Measurements from ENCODE around the gene WIPF1. TPM values are rescaled to one million over a fixed set of nuclear protein-coding genes. Genes with fewer than 3 reads are reported as not detected.

The WIPF1 gene
- total RNA-seq, 1 donor from 2014 or later: 20.6 TPM

DNA sequence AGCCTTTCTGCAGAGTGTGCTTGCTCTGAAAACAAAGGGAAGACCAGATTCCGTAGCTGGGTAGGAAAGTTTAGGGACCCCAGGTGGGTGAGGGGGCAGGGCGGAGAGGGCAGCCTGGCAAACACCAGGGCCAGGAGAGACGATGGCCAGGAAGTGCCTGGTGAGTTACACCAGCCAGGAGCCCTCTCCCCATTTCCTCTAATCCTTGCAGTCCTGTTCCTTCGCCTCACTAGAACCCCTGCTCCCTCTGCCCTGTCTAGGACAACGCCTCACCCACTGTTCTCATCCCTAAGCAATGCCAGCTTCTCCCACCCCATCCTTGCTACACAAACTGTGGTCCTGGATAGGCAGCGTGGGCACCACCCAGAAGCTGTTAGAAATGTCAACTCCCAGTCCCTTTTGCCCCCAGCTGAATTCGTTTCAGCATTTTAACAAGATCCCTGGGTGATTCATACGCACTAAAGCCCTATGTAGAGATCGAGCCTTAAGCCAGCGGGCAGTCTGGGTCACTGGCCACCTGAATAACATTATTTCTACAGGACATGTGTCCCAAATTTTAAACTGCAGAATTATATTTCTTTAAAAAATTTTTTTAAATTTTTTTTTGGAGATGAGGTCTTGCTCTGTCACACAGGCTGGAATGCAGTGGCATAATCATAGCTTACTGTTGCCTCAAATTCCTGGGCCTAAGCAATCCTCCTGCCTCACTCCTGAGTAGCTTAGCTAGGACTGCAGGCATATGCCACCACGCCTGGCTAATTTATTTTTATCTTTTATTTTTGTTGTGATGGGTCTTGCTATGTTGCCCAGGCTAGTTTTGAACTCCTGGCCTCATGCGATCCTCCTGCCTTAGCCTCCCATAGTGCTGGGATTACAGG lies 10.9 kb downstream of the WIPF1 start:
- Mint-ChIP-seq H3K9me3 (no peaks in the 10 kb centered on the region), H3K27ac (no peak overlapping the region), H3K36me3 (peaks cover 4% of the 10 kb centered on the region), H3K27me3 (ENCODE audit: low read depth) (peaks cover 2% of the 10 kb centered on the region), H3K4me3 (no peak overlapping the region), H3K4me1 (peaks cover 20% of the 10 kb centered on the region)
- DNase-seq (ENCODE audit: low spot score in 2 of 2, unreplicated experiment in 2 of 2): no peak
- TF ChIP-seq, protein P1, sequence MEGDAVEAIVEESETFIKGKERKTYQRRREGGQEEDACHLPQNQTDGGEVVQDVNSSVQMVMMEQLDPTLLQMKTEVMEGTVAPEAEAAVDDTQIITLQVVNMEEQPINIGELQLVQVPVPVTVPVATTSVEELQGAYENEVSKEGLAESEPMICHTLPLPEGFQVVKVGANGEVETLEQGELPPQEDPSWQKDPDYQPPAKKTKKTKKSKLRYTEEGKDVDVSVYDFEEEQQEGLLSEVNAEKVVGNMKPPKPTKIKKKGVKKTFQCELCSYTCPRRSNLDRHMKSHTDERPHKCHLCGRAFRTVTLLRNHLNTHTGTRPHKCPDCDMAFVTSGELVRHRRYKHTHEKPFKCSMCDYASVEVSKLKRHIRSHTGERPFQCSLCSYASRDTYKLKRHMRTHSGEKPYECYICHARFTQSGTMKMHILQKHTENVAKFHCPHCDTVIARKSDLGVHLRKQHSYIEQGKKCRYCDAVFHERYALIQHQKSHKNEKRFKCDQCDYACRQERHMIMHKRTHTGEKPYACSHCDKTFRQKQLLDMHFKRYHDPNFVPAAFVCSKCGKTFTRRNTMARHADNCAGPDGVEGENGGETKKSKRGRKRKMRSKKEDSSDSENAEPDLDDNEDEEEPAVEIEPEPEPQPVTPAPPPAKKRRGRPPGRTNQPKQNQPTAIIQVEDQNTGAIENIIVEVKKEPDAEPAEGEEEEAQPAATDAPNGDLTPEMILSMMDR (IDR thresholded peaks at IDR 0.05; ENCODE audit: unreplicated experiment): no peak

DNA sequence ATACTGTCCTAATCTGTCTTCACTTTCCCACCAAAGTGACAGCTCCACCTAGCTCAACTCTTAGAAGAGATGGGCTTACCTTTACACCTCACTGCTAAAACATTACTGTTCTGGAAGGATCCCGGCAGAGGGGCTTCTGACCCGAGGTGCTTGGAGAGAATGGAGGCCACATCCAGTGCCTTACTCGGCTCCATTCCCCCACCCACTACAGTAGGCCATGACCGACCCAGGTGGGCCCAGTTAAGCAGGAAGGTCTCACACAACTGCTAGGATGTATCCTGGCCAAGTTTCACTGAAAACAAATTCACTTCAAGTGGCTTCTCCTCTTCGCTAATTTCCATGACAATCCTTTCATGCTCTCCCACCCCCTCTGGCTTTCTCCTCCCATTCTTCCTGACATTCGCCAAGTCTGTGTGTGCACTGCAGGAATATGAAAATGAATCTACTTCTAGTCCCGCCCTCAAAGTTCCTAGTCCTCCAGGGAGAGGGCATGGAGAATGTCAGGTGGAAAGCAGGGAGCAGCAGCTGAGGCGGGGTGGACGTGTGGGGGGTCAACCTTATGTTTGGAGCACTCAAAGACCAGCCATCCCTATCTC lies 11.8 kb downstream of the WIPF1 start:
- H3K4me1 Mint-ChIP-seq: peaks cover 22% of the 10 kb centered on the region
- H3K27me3 Mint-ChIP-seq (ENCODE audit: low read depth): peaks cover 2% of the 10 kb centered on the region
- H3K9me3 Mint-ChIP-seq: no peaks in the 10 kb centered on the region
- TF ChIP-seq, protein P1 (IDR thresholded peaks at IDR 0.05; ENCODE audit: unreplicated experiment): no peak
- H3K27ac Mint-ChIP-seq: no peak overlapping the region
- peaks cover 4% of the 10 kb centered on the region for H3K36me3 Mint-ChIP-seq
- no peak for DNase-seq (ENCODE audit: low spot score in 2 of 2, unreplicated experiment in 2 of 2)
- H3K4me3 Mint-ChIP-seq: no peak overlapping the region

DNA sequence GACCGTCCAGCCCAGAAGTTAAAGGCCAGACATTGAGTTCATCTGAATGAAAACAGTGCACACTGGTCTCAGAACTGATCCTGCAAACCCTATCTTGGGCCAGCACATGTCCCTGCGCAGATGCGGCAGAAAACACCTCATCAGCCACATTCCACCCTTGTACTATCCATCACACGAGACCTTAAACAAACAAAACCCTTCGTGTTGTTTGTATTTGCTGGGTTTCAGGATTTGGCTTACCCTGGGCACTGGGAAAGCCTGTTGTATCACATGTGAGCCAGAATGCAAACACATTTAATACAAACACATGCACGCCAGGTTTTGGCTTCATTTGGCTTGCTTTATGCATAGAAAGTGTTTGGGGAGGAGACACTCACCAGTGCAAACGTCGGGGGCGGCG lies 12.5 kb downstream of the WIPF1 start:
- TF ChIP-seq, protein P1 (IDR thresholded peaks at IDR 0.05; ENCODE audit: unreplicated experiment): no peak
- no peak overlapping the region for H3K27ac Mint-ChIP-seq
- no peak for DNase-seq (ENCODE audit: low spot score in 2 of 2, unreplicated experiment in 2 of 2)
- no peak overlapping the region for H3K4me3 Mint-ChIP-seq
- no peaks in the 10 kb centered on the region for H3K9me3 Mint-ChIP-seq
- peaks cover 7% of the 10 kb centered on the region for H3K36me3 Mint-ChIP-seq
- peaks cover 2% of the 10 kb centered on the region for H3K27me3 Mint-ChIP-seq (ENCODE audit: low read depth)
- H3K4me1 Mint-ChIP-seq: peaks cover 22% of the 10 kb centered on the region

DNA sequence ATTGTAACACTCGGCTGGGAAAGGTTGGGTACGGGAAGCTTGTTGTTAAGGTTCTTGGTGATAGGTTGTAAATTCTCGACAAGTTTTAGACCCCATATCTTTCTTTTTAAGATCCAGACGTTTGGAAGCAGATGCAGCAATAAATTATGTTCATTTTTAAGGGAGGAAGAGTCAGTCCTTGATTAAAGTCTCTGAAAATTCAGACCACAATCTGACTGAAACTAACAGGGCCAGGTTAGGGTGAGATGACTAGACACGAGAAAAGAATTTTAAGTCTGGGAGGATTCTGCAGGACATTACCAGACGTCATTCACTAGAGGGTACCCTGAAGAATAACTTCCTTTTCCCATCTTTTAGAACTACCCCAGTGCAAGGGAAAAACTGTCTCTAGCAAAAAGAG lies 16.1 kb downstream of the WIPF1 start:
- peaks cover 17% of the 10 kb centered on the region for H3K4me1 Mint-ChIP-seq
- peaks cover 10% of the 10 kb centered on the region for H3K36me3 Mint-ChIP-seq
- no peaks in the 10 kb centered on the region for H3K27me3 Mint-ChIP-seq (ENCODE audit: low read depth)
- no peak overlapping the region for H3K4me3 Mint-ChIP-seq
- TF ChIP-seq, protein P1 (IDR thresholded peaks at IDR 0.05; ENCODE audit: unreplicated experiment): no peak
- no peaks in the 10 kb centered on the region for H3K9me3 Mint-ChIP-seq
- DNase-seq (ENCODE audit: low spot score in 2 of 2, unreplicated experiment in 2 of 2): no peak
- peak overlapping the region; percentile 7 for H3K27ac Mint-ChIP-seq

DNA sequence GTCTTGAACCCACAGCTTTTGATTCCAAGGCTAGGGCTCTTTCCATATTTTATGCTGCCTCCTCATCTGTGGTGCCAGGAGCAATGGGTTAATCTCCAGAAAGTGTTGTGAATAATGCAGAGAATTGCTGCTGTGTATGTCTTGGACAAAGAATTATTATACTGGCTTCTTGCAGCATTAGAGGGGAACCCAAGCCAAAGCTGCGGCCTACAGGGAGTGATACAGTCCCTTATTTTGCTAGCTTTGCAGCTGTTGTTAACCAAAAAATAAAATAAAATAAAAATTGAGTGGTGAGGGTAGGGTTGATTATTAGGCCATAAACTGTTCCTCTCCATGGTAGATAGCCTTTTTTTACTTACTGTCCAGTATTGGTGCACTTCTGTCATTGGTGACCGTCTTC lies 16.7 kb downstream of the WIPF1 start:
- H3K36me3 Mint-ChIP-seq: peaks cover 10% of the 10 kb centered on the region
- H3K27ac Mint-ChIP-seq: no peak overlapping the region
- peaks cover 16% of the 10 kb centered on the region for H3K4me1 Mint-ChIP-seq
- H3K4me3 Mint-ChIP-seq: no peak overlapping the region
- H3K9me3 Mint-ChIP-seq: no peaks in the 10 kb centered on the region
- DNase-seq (ENCODE audit: low spot score in 2 of 2, unreplicated experiment in 2 of 2): no peak
- H3K27me3 Mint-ChIP-seq (ENCODE audit: low read depth): no peaks in the 10 kb centered on the region
- TF ChIP-seq, protein P1 (IDR thresholded peaks at IDR 0.05; ENCODE audit: unreplicated experiment): no peak

Measured in mesothelial cell of epicardium (in vitro differentiated cells).